ENCODE results near the gene PADI4.
"Not testable (repeated sequence)": the region's sequence is repeated elsewhere in the genome, so short reads cannot be mapped to it uniquely, and the experiment has no call there.

Gene PADI4

GRCh38 chr1:17392199-17392740, 84.3 kb downstream of the PADI4 start:
- DNase-seq (ENCODE audit: low read depth), result no peak

GRCh38 chr1:17393230-17393629, 85.2 kb downstream of the PADI4 start:
- DNase-seq (ENCODE audit: low read depth), result no peak

DNA sequence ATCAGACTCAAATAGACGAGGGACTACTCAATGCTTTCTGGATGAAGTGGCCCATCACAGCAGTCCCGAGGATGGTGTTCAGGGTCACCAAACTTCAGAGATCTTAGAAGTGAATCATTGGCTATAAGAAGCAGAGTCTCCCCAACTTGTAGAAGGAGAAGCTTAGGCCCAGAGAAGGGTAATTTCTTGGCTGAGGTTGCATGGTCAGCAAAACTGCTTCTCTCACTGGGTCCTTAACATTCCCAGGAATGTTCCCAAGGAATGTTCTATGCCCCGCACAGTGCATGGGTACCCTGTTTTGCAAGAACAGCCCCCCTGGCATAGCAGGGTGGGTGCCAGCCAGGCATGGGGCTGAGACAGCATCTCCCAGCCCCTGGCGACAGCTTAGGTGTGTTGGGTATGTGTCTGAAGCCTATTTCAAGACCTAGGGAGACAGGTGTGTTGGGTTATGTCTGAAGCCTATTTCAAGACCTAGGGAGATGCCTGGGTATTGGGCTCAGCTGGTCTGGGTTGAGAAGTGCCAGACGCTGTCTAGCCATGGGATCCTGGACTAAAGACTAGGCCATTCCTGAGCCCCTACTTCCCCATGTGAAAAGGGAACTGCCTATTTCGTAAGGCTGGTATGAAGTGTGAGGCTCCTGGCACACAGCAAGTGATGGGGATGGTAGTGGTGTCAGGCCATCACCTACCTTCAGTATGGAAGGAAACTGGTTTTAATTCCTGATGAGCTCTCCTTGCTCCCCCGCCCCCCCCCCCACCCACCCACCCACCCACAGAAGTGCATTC, 90.1 kb downstream of the PADI4 start:
- DNase-seq (ENCODE audit: low read depth), result no peak

DNA sequence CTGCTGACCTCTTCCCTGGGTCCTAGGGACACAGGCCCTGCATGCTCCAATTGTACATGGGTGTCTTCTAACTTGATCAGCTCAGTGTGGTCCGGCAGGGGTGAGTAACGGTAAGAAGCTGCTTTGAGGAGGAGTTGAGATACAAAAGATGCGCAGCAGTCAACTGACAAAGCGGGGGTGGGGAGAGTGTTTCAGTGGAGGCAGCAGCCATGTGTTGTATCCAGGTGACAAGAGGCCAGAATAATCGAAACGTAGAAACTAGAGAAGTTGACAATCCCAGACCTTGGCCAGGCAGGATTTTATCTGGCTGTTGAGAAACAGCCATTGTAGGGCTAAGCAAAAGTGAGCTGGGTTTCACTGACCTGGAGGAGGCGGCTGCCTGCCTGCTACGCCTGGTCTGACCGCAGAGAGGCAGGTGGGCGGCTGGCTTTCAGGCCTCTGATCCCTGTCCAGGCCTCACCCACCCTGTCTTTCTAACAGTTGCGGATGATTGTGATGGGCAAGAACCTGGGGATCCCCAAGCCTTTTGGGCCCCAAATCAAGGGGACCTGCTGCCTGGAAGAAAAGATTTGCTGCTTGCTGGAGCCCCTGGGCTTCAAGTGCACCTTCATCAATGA, 92.8 kb downstream of the PADI4 start:
- DNase-seq (ENCODE audit: low read depth), result no peak

DNA sequence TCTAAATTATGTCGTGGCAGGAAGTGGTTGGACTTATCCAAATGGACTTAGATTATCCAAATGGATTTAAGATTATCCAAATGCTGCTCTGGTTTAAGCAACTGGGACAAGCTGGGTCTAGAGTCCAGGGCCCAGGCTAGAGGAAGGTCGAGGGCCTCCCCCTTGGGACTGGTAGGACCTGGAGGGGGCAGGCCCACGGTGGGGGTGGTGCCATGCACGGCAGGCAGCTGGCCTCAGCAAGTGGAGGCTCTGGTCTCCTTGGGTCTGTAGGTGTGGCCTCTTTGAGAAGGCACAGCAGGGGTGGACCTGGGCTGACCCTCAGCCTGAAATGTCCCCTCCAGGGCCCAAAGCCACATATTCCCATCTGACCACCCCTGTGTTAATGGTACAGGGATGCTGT, 93.8 kb downstream of the PADI4 start:
- no peak for DNase-seq (ENCODE audit: low read depth)

DNA sequence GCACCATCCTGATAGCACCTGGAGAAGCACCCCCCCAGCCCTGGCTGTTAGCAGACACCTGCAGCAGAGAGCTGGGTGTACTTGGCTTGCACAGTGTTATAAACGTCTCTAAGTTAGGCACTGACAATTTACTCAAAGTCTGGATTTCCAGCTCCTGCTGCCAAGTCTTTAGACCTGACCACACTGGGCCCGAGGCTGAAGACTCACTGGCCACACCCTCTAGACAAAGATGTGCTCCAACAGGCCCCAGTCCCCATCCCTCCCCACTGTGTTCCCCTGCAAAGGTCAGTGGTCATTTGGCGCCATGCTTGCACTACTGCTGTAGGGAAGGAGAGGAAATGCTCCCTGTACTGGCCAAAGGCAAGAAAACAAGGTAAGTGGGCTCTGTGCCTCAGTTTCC, 95.1 kb downstream of the PADI4 start:
- DNase-seq (ENCODE audit: low read depth), result no peak

DNA sequence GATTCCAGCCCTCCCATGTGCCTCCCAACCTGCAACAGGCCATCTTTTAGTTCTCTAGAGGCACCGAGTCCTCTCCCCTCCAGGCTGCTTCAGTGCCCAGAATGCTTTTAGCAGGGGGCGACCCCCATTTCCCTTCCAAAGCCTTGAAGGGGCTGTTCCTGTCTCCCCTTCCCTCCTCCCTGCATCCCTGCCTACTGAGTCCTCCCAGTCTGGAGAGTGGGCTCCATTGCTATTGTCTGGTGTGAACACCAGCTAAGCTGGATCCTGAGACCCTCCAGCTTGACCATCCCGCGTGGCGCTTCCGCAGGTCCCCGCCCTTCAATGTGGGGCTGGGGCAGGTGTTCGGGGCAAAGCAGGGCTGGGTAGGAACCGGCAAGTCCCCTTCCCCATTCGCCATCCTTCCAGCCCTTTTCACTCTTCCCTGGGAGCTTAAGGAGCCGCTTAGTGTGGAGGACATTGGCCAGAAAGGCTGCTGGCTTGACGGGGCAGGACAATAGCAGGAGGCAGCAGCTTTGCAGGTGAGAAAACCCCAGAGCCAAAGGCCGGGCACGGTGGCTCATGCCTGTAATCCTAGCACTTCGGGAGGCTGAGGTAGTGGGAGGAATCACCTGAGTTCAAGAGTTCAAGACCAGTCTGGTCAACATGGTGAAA, 96.2 kb downstream of the PADI4 start:
- DNase-seq (ENCODE audit: low read depth), result no peak

GRCh38 chr1:17404820-17405219, 96.8 kb downstream of the PADI4 start:
- DNase-seq (ENCODE audit: low read depth), result no peak

DNA sequence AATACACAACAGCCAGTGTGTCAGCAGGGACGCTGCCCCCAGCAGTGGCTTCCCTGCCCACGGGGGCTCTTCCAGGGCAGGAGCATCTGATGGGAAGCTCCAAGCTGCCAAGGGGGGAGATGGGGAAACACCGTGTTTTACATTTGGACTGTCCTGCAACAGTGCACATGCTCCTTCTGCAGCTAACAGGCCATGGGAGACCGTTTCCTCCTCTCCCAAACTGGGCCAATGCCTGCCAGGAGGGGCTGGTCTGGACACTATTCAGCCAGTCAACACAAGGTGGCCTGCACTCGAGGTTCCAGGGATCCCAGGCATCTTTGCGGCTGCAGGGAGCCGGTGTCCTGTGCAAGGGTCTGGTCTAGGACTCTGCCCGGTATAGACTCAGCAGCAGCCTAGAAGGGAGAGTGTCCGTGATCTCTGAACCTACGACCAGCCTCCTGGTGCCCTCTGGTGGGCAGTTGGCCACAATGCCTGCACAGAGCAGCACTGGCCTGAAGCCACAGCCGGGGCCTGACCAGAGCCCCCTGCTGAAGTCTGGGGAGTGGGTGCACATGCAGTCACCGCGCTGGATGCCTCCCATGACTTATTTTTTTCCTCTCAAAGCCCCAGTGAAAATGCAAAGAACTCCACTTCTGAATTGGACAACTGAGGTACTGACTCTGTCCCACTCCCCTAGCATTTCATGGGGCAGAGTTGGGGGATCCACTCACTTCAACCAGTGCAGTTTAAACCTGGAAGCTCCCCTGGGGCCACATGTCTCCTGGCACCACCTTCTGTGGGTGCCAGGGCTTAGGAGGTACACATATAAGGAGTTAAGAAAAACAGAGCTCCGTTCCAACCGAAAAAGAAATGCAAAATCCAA, 98.1 kb downstream of the PADI4 start:
- peak; percentile 24 for DNase-seq (ENCODE audit: low read depth)

DNA sequence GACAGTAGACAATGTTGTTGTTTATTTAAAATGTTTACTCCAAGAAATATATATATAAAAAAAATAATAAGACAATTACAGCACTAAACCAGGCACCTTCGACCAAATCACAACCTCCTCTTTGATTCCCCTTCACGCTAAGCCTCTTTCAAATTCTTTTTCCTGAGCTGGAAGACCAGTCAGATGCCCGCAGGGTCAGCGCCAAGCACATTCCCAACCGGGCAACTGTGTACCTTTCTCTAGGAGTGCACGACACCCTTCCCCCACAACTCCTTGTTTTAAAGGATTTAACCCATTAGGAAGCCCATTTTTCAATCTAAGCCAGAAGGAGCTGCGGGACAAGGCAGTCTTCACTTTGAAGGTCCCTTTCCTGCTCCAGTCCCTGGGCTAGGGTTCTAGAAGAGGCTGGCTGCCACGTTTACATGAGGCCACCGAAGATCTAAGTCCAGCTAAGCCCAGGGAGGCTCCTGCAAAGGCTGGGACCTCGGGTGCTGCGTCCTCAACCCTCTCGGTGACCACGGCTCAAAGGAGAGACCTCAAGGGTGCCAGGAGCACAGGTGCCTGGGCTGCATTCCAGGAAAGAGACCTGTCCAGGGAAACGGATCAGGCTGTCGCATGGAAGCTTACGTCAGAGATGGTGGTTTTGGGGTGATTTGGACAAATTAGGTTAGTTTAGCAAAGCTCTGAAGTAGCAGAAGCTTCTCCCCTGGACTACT, 98.9 kb downstream of the PADI4 start:
- not testable (repeated sequence) for DNase-seq (ENCODE audit: low read depth)

DNA sequence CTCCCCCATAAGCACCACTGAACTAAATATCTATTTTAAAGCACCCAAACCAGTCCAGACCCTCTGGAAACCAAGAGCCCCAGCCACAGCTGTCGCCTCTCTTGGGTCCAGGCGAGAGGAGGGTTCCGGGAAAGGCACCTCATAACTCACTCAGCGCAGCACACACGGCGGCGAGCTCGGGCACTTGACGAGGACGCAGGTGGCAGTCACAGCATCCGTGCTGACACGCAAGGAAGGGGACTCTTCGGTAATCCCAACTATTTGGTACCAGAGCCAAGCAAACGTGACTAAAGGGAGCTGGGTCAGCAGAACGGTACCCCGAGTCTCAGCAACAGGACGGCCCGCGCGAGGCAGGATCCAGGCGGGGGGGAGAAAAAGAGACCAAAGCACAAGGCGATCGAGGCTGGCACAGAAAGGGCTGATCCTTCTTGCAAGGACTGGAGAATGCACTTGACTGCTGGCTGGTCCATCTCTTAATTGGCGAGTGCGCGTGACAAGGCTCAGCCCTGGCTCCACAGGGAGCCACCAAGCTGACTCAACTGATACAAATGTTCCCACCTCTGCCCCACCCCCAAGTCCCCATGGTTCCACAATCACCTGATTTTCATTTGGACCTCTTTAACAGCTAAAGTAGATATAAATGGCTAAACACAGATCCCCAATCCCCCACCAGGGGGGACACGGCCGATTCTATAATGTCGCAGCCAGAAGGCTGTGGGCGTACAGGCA, 100.0 kb downstream of the PADI4 start:
- not testable (repeated sequence) for DNase-seq (ENCODE audit: low read depth)

GRCh38 chr1:17409391-17409811, 101.4 kb downstream of the PADI4 start:
- DNase-seq (ENCODE audit: low read depth), result no peak

DNA sequence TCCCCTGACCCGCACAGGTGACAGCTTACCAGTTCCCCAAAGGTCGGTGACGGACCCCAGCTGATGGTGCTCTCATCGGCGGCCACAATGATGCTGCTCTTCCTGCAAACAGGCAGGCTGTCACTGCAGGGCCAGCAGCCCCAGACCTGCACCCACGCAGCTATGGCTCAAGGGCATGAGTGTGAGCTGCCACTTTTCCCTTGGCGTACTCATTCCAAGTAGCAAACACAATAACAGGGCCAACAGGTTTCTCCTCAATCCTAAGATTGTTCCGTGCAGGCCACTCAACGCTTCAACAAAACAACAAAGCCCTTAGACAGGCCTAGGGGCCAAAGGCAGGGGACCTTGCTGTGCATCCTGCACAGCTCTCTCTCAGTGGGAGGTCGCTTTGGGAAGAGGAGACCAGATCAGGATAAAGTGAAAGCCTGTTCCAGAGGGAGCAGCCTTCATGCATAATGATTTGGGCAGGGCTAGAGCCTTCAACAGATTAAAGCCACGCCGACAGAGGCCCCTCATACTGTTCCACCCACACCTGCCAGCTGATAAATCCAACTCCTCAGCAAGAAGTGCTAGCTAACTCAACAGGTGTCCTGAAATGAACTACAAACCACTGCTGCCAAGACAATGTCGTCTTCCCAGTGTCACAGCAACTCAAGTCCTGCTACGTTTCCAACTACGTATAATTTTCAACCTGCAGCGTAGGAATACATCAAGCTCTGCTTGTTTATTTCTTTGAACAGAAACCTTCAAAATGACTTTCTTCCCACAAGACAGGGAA, 104.3 kb downstream of the PADI4 start:
- DNase-seq (ENCODE audit: low read depth), result no peak

All from fibroblast of the conjunctiva (primary cell).